Activated T-cell treated with anti-CD3 and anti-CD28 coated beads, Interleukin-2, amount 50 U/mL, for 72 hours (primary cell): ENCODE data around the gene B4GALNT1. TPM values are rescaled to one million over a fixed set of nuclear protein-coding genes. Genes with fewer than 3 reads are reported as not detected.
"Not testable (repeated sequence)": the region's sequence is repeated elsewhere in the genome, so short reads cannot be mapped to it uniquely, and the experiment has no call there.

ENCODE experiments used
- ATAC-seq, 2 donors: fragments of 150-1000 bp; cut with Tn5 transposase; replicated peaks in 1 of 2; 2 replicates each; pipeline ENCODE4 v1.10.0; 2021; ENCODE audit warnings: moderate library complexity in 2 of 2, mild to moderate bottlenecking in 1 of 2
- DNase-seq, 2 donors: peaks; one replicate each; pipeline ENCODE4 v3.0.0; 2021 to 2022; ENCODE audit warnings: mixed read lengths in 1 of 2
- H3K27ac Mint-ChIP-seq: one replicate; pipeline ENCODE4 v1.8.0; 2022; ENCODE audit warnings: mild to moderate bottlenecking, moderate library complexity, mixed read lengths
- H3K27me3 Mint-ChIP-seq: one replicate; pipeline ENCODE4 v1.8.0; 2022; ENCODE audit warnings: low read depth, mixed read lengths
- H3K36me3 Mint-ChIP-seq, 2 donors: one replicate each; pipeline ENCODE4 v1.8.0; 2022; ENCODE audit warnings: mixed read lengths in 2 of 2, mild to moderate bottlenecking in 1 of 2; ENCODE audit not compliant: insufficient read depth in 2 of 2
- H3K4me1 Mint-ChIP-seq: one replicate; pipeline ENCODE4 v1.8.0; 2022; ENCODE audit warnings: low read depth, mixed read lengths
- H3K4me3 Mint-ChIP-seq, 2 donors: one replicate each; pipeline ENCODE4 v1.8.0; 2022; ENCODE audit warnings: mild to moderate bottlenecking in 2 of 2, mixed read lengths in 2 of 2, moderate library complexity in 2 of 2
- H3K9me3 Mint-ChIP-seq, 2 donors: one replicate each; pipeline ENCODE4 v1.8.0; 2022; ENCODE audit warnings: mixed read lengths in 2 of 2
- total RNA-seq, 2 donors: library from RNA; stranded (reverse); gene quantifications; one replicate each; pipeline ENCODE4 v1.2.3, GENCODE V29; 2022

The B4GALNT1 gene
- total RNA-seq: 1 to 10 TPM; 2.5 to 3.8 TPM

GRCh38 chr12:57632958-57633840 is at the start of gene B4GALNT1:
TSS of gene B4GALNT1 (minus strand) at chr12:57633201. CDS start at chr12:57632132, 1,069 bp downstream.
- Mint-ChIP-seq H3K9me3 (no peaks in the 10 kb centered on the region), H3K27ac (no peak within 1 kb of the TSS), H3K4me1 (peaks cover 15% of the 10 kb centered on the region), H3K4me3 (peak within 1 kb of the TSS; percentile 86), H3K36me3 (no peaks in the 10 kb centered on the region), H3K27me3 (peaks cover 40% of the 10 kb centered on the region)
- DNase-seq: peak; percentile 76 to 81
- peak; percentile 82 to 89 for ATAC-seq

DNA sequence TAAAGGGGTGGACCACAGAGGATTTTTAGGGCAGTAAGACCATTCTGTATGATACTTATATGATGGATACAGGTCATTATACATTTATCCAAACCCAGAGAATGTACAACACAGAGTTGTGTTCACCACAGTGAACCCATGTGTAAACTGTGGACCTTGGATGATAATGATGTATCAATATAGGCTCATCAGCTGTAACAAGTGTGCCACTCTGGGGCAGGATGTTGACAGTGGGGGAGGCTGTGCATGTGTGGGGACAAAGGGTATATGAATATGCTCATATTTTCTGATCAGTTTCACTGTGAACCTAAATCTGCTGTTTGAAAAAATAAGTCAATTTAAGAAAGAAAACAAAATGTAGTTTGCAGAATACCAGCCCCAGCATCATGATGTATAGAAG is 46.7 kb upstream of the B4GALNT1 start:
- no peak for ATAC-seq
- Mint-ChIP-seq H3K4me1 (no peaks in the 10 kb centered on the region), H3K27ac (no peak overlapping the region)

GRCh38 chr12:57677947-57678346 is 44.9 kb upstream of the B4GALNT1 start:
- H3K36me3 Mint-ChIP-seq, H3K4me3 Mint-ChIP-seq, H3K27me3 Mint-ChIP-seq, H3K4me1 Mint-ChIP-seq, ATAC-seq, DNase-seq, H3K9me3 Mint-ChIP-seq, H3K27ac Mint-ChIP-seq: not testable (repeated sequence)

More for the DNA sequence above, 46.7 kb upstream of the B4GALNT1 start:
- Mint-ChIP-seq H3K27me3 (peaks cover 11% of the 10 kb centered on the region), H3K4me3 (no peak overlapping the region), H3K36me3 (peaks cover 2 to 4% of the 10 kb centered on the region in 2 donors), H3K9me3 (peaks cover 4% of the 10 kb centered on the region in 2 donors)
- DNase-seq: no peak

GRCh38 chr12:57674691-57675090 is 41.7 kb upstream of the B4GALNT1 start:
- H3K27me3 Mint-ChIP-seq: peaks cover 14% of the 10 kb centered on the region
- no peaks in the 10 kb centered on the region for H3K4me1 Mint-ChIP-seq
- no peak overlapping the region for H3K4me3 Mint-ChIP-seq
- H3K9me3 Mint-ChIP-seq: no peaks in the 10 kb centered on the region
- no peaks in the 10 kb centered on the region for H3K36me3 Mint-ChIP-seq
- no peak for ATAC-seq
- no peak for DNase-seq
- no peak overlapping the region for H3K27ac Mint-ChIP-seq

GRCh38 chr12:57672801-57673200 is 39.8 kb upstream of the B4GALNT1 start:
- no peak for ATAC-seq
- no peak overlapping the region for H3K27ac Mint-ChIP-seq
- peaks cover 14% of the 10 kb centered on the region for H3K27me3 Mint-ChIP-seq
- DNase-seq: no peak
- H3K36me3 Mint-ChIP-seq: no peaks in the 10 kb centered on the region
- H3K9me3 Mint-ChIP-seq: no peaks in the 10 kb centered on the region
- H3K4me1 Mint-ChIP-seq: no peaks in the 10 kb centered on the region
- no peak overlapping the region for H3K4me3 Mint-ChIP-seq

- H3K4me3 Mint-ChIP-seq, H3K27ac Mint-ChIP-seq, H3K36me3 Mint-ChIP-seq, H3K4me1 Mint-ChIP-seq, ATAC-seq, H3K9me3 Mint-ChIP-seq, DNase-seq: not testable (repeated sequence)
- peaks cover 14% of the 10 kb centered on the region for H3K27me3 Mint-ChIP-seq
These were observed 38.8 kb upstream of the B4GALNT1 start for GRCh38 chr12:57671811-57672210.

DNA sequence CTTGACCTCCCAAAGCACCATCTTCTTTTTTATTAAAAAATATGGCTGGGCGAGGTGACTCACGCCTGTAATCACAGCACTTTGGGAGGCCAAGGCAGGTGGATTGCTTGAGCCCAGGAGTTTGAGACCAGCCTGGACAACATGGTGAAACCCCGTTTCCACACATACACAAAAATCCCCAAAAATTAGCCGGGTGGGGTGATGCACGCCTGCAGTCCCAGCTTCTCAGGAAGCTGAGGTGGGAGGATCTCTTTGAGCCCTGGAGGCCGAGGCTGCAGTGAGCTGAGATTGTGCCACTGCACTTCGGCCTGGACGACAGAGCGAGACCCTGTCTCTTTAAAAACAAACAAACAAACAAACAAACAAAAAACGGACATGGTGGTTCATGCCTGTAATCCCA is 36.7 kb upstream of the B4GALNT1 start:
- not testable (repeated sequence) for ATAC-seq, H3K4me3 Mint-ChIP-seq, H3K9me3 Mint-ChIP-seq, DNase-seq, H3K36me3 Mint-ChIP-seq, H3K27ac Mint-ChIP-seq, H3K4me1 Mint-ChIP-seq
- peaks cover 14% of the 10 kb centered on the region for H3K27me3 Mint-ChIP-seq

- no peak overlapping the region for H3K27ac Mint-ChIP-seq
These were observed 33.9 kb upstream of the B4GALNT1 start for GRCh38 chr12:57666897-57667296.

GRCh38 chr12:57665066-57665820 is 32.2 kb upstream of the B4GALNT1 start:
- not testable (repeated sequence) for H3K4me1 Mint-ChIP-seq, DNase-seq, H3K27ac Mint-ChIP-seq, H3K4me3 Mint-ChIP-seq, H3K9me3 Mint-ChIP-seq, H3K36me3 Mint-ChIP-seq, ATAC-seq, H3K27me3 Mint-ChIP-seq

More at GRCh38 chr12:57666897-57667296, 33.9 kb upstream of the B4GALNT1 start:
- peaks cover 8% of the 10 kb centered on the region for H3K27me3 Mint-ChIP-seq
- H3K4me1 Mint-ChIP-seq: no peaks in the 10 kb centered on the region
- no peaks in the 10 kb centered on the region for H3K36me3 Mint-ChIP-seq
- H3K4me3 Mint-ChIP-seq: no peak overlapping the region
- no peak for DNase-seq
- ATAC-seq: no peak
- H3K9me3 Mint-ChIP-seq: no peaks in the 10 kb centered on the region

DNA sequence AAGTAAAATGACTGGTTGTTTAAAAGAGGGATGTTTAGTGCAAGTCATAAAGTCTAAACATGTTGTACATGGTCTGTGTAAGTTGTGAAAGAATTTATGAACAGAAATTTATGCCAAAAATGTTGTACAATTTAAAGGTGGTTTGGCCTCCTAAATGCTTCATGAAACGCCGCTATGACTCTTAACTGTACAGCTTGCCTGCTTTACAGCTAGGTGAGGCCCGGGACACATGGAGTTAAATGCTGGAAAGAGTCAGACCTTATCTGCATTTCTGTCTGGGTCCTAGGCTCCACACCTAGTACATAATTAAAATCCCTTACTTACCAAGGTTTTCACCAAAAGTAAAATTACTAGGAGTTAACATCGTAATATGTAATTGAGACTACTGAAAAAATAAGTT is 28.4 kb upstream of the B4GALNT1 start:
- H3K9me3 Mint-ChIP-seq: no peaks in the 10 kb centered on the region
- no peak overlapping the region for H3K4me3 Mint-ChIP-seq
- ATAC-seq: no peak
- no peak for DNase-seq
- no peaks in the 10 kb centered on the region for H3K4me1 Mint-ChIP-seq
- H3K36me3 Mint-ChIP-seq: no peaks in the 10 kb centered on the region
- H3K27me3 Mint-ChIP-seq: no peaks in the 10 kb centered on the region
- H3K27ac Mint-ChIP-seq: no peak overlapping the region

DNA sequence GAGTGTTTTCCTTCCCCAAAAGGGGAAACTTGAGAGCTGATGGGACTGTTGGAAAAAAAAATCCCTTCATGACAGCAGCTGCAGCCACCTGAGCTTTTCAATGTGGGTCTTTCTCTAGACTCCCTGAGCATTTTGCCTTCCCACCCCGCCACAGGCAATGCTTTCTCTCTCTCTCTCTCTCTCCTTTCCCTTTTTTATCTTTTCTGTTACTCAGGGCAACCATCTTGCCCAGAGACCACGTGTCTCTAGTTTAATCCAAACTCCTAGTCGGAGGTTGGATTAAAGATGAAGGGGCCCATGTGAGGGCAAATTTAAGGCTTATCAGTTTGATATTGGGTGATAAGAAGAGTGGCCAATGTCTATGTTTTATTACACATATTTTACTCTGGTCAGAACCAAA is 25.9 kb upstream of the B4GALNT1 start:
- H3K27ac Mint-ChIP-seq: no peak overlapping the region
- no peaks in the 10 kb centered on the region for H3K36me3 Mint-ChIP-seq
- peaks cover 0 to 2% of the 10 kb centered on the region in 2 donors for H3K9me3 Mint-ChIP-seq
- ATAC-seq (no peak), DNase-seq (no peak)
- no peaks in the 10 kb centered on the region for H3K4me1 Mint-ChIP-seq
- no peaks in the 10 kb centered on the region for H3K27me3 Mint-ChIP-seq
- H3K4me3 Mint-ChIP-seq: no peak overlapping the region

- Mint-ChIP-seq H3K4me3 (no peak overlapping the region), H3K27ac (no peak overlapping the region), H3K36me3 (no peaks in the 10 kb centered on the region)
These were observed 24.7 kb upstream of the B4GALNT1 start for GRCh38 chr12:57657744-57658143.

DNA sequence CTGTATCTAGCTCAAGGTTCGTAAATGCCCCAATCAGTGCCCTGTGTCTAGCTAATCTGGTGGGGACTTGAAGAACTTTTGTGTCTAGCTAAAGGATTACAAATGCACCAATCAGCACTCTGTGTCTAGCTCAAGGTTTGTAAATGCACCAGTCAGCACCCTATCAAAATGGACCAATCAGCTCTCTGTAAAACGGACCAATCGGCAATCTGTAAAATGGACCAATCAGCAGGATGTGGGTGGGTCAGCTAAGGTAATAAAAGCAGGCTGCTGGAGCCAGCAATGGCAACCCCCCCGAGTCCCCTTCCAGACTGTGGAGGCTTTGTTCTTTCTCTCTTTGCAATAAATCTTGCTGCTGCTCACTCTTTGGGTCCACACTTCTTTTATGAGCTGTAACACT is 23.4 kb upstream of the B4GALNT1 start:
- H3K27ac Mint-ChIP-seq, DNase-seq, H3K4me1 Mint-ChIP-seq, H3K4me3 Mint-ChIP-seq, H3K9me3 Mint-ChIP-seq, ATAC-seq, H3K27me3 Mint-ChIP-seq, H3K36me3 Mint-ChIP-seq: not testable (repeated sequence)

More at GRCh38 chr12:57657744-57658143, 24.7 kb upstream of the B4GALNT1 start:
- Mint-ChIP-seq H3K4me1 (no peaks in the 10 kb centered on the region), H3K27me3 (no peaks in the 10 kb centered on the region), H3K9me3 (peaks cover 0 to 2% of the 10 kb centered on the region in 2 donors)
- DNase-seq (no peak), ATAC-seq (no peak)
